GM12878 (cell line): ENCODE results near the gene PRPF6. TPM values are rescaled to one million over a fixed set of nuclear protein-coding genes. Genes with fewer than 3 reads are reported as not detected.
A peak's percentile ranks its signal among the peaks of the same experiment; 100 is the strongest.

ENCODE experiments used
- ATF3 ChIP-seq: IDR thresholded peaks from 2 replicates; pipeline ENCODE4 v1.6.1; 2011; ENCODE audit warnings: low read depth, mild to moderate bottlenecking, low read length, moderate library complexity, borderline replicate concordance; ENCODE audit errors: extremely low read depth
- BACH1 ChIP-seq: fragments of 450-650 bp; IDR thresholded peaks from 2 replicates; pipeline ENCODE4 v1.6.1; 2017; ENCODE audit warnings: mild to moderate bottlenecking, borderline replicate concordance
- BCL11A ChIP-seq: IDR thresholded peaks from 2 replicates; pipeline ENCODE4 v1.6.1; 2011; ENCODE audit warnings: low read depth, low read length
- BCL3 ChIP-seq: IDR thresholded peaks from 2 replicates; pipeline ENCODE4 v1.6.1; 2011; ENCODE audit warnings: borderline replicate concordance, low read depth, mild to moderate bottlenecking, moderate library complexity, low read length; ENCODE audit not compliant: insufficient read depth, poor library complexity, severe bottlenecking
- CREB1 ChIP-seq: IDR thresholded peaks from 2 replicates; pipeline ENCODE4 v1.6.1; 2012; ENCODE audit warnings: low read depth, mild to moderate bottlenecking, inconsistent platforms
- IKZF1 ChIP-seq: fragments of 450-650 bp; conservative IDR thresholded peaks from 2 replicates; pipeline ENCODE4 v1.6.1; 2017; ENCODE audit warnings: antibody characterized with exemption, mild to moderate bottlenecking
- IRF3 ChIP-seq: fragments of 450-650 bp; IDR thresholded peaks from 2 replicates; pipeline ENCODE4 v1.6.1; 2014; ENCODE audit warnings: mild to moderate bottlenecking
- IRF4 ChIP-seq: IDR thresholded peaks from 2 replicates; pipeline ENCODE4 v1.6.1; 2011; ENCODE audit warnings: low read depth, low read length
- KLF5 ChIP-seq: fragments of 450-650 bp; IDR thresholded peaks from 2 replicates; pipeline ENCODE4 v1.6.1; 2014; ENCODE audit warnings: mild to moderate bottlenecking; ENCODE audit not compliant: partially characterized antibody
- MEF2A ChIP-seq: IDR thresholded peaks from 2 replicates; pipeline ENCODE4 v1.6.1; 2011; ENCODE audit warnings: low read depth, mild to moderate bottlenecking, low read length, moderate library complexity; ENCODE audit not compliant: insufficient read depth
- MLLT1 ChIP-seq: fragments of 450-650 bp; IDR thresholded peaks from 2 replicates; pipeline ENCODE4 v1.6.1; 2016; ENCODE audit warnings: mild to moderate bottlenecking
- MYB ChIP-seq: fragments of 150-350 bp; IDR thresholded peaks from 2 replicates; pipeline ENCODE4 v1.6.1; 2014; ENCODE audit warnings: mild to moderate bottlenecking, low read depth, low read length, borderline replicate concordance
- POLR2AphosphoS2 ChIP-seq: IDR thresholded peaks from 2 replicates; pipeline ENCODE4 v1.6.1; 2011; ENCODE audit warnings: low read depth, mild to moderate bottlenecking, low read length, improper control_type of control experiment, moderate library complexity
- RBBP5 ChIP-seq: fragments of 200-600 bp; sonication (generic); conservative IDR thresholded peaks from 2 replicates; pipeline ENCODE4 v1.6.1; 2016
- SKIL ChIP-seq: fragments of 450-650 bp; IDR thresholded peaks from 2 replicates; pipeline ENCODE4 v1.6.1; 2017; ENCODE audit warnings: mild to moderate bottlenecking, low read depth, inconsistent platforms; ENCODE audit not compliant: poor library complexity, severe bottlenecking
- SMARCA5 ChIP-seq: fragments of 450-650 bp; IDR thresholded peaks from 2 replicates; pipeline ENCODE4 v1.6.1; 2017; ENCODE audit warnings: mild to moderate bottlenecking
- SPI1 ChIP-seq: IDR thresholded peaks from 2 replicates; pipeline ENCODE4 v1.6.1; 2011; ENCODE audit warnings: low read depth, mild to moderate bottlenecking, low read length, moderate library complexity, borderline replicate concordance; ENCODE audit not compliant: insufficient read depth
- SUPT20H ChIP-seq: IDR thresholded peaks from 2 replicates; pipeline ENCODE4 v1.6.1; 2011; ENCODE audit warnings: low read depth, mild to moderate bottlenecking, low read length, moderate library complexity, borderline replicate concordance; ENCODE audit not compliant: control insufficient read depth
- SUZ12 ChIP-seq: fragments of 200-600 bp; sonication (generic); IDR thresholded peaks from one replicate; pipeline ENCODE4 v1.6.1; 2018; ENCODE audit warnings: antibody characterized with exemption, mild to moderate bottlenecking; ENCODE audit not compliant: unreplicated experiment
- TAF1 ChIP-seq: IDR thresholded peaks from 2 replicates; pipeline ENCODE4 v1.6.1; 2011; ENCODE audit warnings: mild to moderate bottlenecking, low read depth, low read length, borderline replicate concordance
- ZNF217 ChIP-seq: fragments of 450-650 bp; IDR thresholded peaks from 2 replicates; pipeline ENCODE4 v1.6.1; 2017; ENCODE audit warnings: antibody characterized with exemption, mild to moderate bottlenecking
- ZNF24 ChIP-seq: fragments of 450-650 bp; IDR thresholded peaks from 2 replicates; pipeline ENCODE4 v1.6.1; 2017; ENCODE audit warnings: antibody characterized with exemption, mild to moderate bottlenecking
- ZNF274 ChIP-seq: IDR thresholded peaks from one replicate; pipeline ENCODE4 v1.8.0; 2011; ENCODE audit not compliant: insufficient read length, insufficient read depth
- ZNF384 ChIP-seq: IDR thresholded peaks from 2 replicates; pipeline ENCODE4 v1.6.1; 2012; ENCODE audit warnings: low read depth, mild to moderate bottlenecking, low read length, improper control_type of control experiment, borderline replicate concordance
- polyA plus RNA-seq, 11 experiments: library from polyadenylated mRNA; depleted of rRNA in 4 of 11; unstranded in 6 of 11; stranded (reverse) in 5 of 11; fragments of >200 nt; fragmentation: Nextera tagmentation in 4 of 11; fragmentation: Illumina TruSeq in 1 of 11; extraction: Ambion mirVana in 4 of 11; extraction: Trizol in 1 of 11; gene quantifications; 1 replicate in 1 of 11; 2 replicates in 10 of 11; pipeline versions ENCODE4 v1.2.1 to v1.2.3, GENCODE V29; 2011 to 2016; ENCODE audit warnings: inconsistent platforms in 2 of 11, missing spikeins in 2 of 11, low read depth in 1 of 11
- total RNA-seq, 4 experiments: library from RNA; depleted of rRNA in 3 of 4; stranded (reverse); fragments of >200 nt in 3 of 4; fragmentation: Illumina TruSeq in 1 of 4; extraction: Trizol in 1 of 4; gene quantifications; 2 replicates each; pipeline versions ENCODE4 v1.2.1 to v1.2.3, GENCODE V29; 2013 to 2021

PRPF6 gene
- total and polyA plus RNA-seq, 10 of the 15 experiments (the other 5 are each of a cell fraction or from before 2014, with no cell fraction given) = 5.0 to 102 (median 71.3) TPM

- TF ChIP-seq POLR2AphosphoS2 (peak; percentile 83; the same call in 1 of the 2 replicates), BCL11A (no peak), ATF3 (peak; percentile 66; the same call in 1 of the 2 replicates), RBBP5 (no peak), SPI1 (no peak), IRF4 (no peak), IKZF1 (peak; percentile 100), TAF1 (peak; percentile 45; the same call in 1 of the 2 replicates), KLF5 (peak; percentile 70), MYB (0 out of 2 replicates have a peak, but pooled peaks have one; percentile 39), SKIL (no peak), SUZ12 (no peak), BCL3 (peak; percentile 73), SUPT20H (no peak), SMARCA5 (0 out of 2 replicates have a peak, but pooled peaks have one; percentile 29), MEF2A (0 out of 2 replicates have a peak, but pooled peaks have one; percentile 42), ZNF217 (no peak), IRF3 (no peak), CREB1 (peak; percentile 82), BACH1 (peak; percentile 74), MLLT1 (no peak), ZNF274 (no peak), ZNF24 (no peak), ZNF384 (no peak)
These were observed 24.9 kb upstream of the PRPF6 start, which contains the start of gene UCKL1 (continued) for GRCh38 chr20:63955827-63956663.
